ENCODE results near the gene SPSB2.
A peak's percentile ranks its signal among the peaks of the same experiment; 100 is the strongest.

SPSB2 gene

GRCh38 chr12:6830999-6831398, 42.1 kb downstream of the SPSB2 start:
- peak overlapping the region; percentile 77 for H3K4me2 ChIP-seq (ENCODE audit: low read depth, low read length, poor library complexity, severe bottlenecking)
- peaks cover 21% of the 10 kb centered on the region for H3K4me1 ChIP-seq (ENCODE audit: insufficient read depth, low read length, poor library complexity, severe bottlenecking)
- TF ChIP-seq EZH2phosphoT487 (IDR thresholded peaks at IDR 0.05; ENCODE audit: borderline replicate concordance), result no peak
- TF ChIP-seq, protein P1, sequence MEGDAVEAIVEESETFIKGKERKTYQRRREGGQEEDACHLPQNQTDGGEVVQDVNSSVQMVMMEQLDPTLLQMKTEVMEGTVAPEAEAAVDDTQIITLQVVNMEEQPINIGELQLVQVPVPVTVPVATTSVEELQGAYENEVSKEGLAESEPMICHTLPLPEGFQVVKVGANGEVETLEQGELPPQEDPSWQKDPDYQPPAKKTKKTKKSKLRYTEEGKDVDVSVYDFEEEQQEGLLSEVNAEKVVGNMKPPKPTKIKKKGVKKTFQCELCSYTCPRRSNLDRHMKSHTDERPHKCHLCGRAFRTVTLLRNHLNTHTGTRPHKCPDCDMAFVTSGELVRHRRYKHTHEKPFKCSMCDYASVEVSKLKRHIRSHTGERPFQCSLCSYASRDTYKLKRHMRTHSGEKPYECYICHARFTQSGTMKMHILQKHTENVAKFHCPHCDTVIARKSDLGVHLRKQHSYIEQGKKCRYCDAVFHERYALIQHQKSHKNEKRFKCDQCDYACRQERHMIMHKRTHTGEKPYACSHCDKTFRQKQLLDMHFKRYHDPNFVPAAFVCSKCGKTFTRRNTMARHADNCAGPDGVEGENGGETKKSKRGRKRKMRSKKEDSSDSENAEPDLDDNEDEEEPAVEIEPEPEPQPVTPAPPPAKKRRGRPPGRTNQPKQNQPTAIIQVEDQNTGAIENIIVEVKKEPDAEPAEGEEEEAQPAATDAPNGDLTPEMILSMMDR (conservative IDR thresholded peaks at IDR 0.05; ENCODE audit: low read length), result no peak
- no peaks in the 10 kb centered on the region for H3F3A ChIP-seq (ENCODE audit: low read depth)
- H3K79me2 ChIP-seq (ENCODE audit: insufficient read depth, low read length), result peaks cover 25% of the 10 kb centered on the region; the same call in 1 of the 2 replicates
- H4K20me1 ChIP-seq (ENCODE audit: insufficient read depth, low read length, poor library complexity, severe bottlenecking), result no peaks in the 10 kb centered on the region
- H3K4me3 ChIP-seq (ENCODE audit: low read length, poor library complexity, severe bottlenecking), result no peak overlapping the region
- peaks cover 11% of the 10 kb centered on the region; the same call in 1 of the 2 replicates for H3K36me3 ChIP-seq (ENCODE audit: insufficient read depth, low read length)
- H3K9ac ChIP-seq (ENCODE audit: low read depth, low read length, poor library complexity, severe bottlenecking), result peak overlapping the region; percentile 89
- H2AFZ ChIP-seq (ENCODE audit: low read length), result no peak overlapping the region
- H3K27me3 ChIP-seq (ENCODE audit: insufficient read depth, low read length, poor library complexity, severe bottlenecking), result no peaks in the 10 kb centered on the region
- no peaks in the 10 kb centered on the region for H3K9me3 ChIP-seq (ENCODE audit: insufficient read depth, low read depth, low read length)
- H3K9me2 ChIP-seq (replicated peaks; ENCODE audit: low read depth, low read length), result no peaks in the 10 kb centered on the region

DNA sequence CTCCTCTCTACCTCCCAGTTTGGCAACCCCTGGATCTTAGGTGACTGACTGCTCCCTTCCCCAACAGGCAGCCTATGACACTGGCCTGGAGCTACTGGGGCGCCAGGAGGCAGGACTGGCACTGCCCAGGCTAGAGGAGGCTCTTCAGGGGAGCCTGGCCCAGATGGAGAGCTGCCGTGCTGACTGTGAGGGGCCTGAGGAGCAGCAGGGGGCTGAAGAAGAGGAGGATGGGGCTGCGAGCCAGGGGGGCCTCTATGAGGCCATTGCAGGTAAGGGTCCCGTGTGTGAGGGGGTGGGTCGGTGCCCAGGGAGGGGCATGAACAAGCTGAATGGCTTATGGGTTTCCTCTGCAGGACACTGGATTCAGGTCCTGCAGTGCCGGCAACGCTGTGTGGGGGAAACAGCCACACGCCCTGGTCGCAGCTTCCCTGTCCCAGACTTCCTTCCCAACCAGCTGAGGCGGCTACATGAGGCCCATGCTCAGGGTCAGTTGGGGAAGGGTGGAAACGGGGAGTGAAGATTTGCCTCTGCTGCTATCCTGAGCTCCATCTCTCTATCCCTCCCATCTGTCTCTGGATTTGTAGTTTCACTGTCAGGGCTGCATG, 42.7 kb downstream of the SPSB2 start:
- Histone ChIP-seq H3K4me2 (ENCODE audit: low read depth, low read length, poor library complexity, severe bottlenecking) (peak overlapping the region; percentile 77), H3K4me1 (ENCODE audit: insufficient read depth, low read length, poor library complexity, severe bottlenecking) (peaks cover 21% of the 10 kb centered on the region), H2AFZ (ENCODE audit: low read length) (no peak overlapping the region), H3K9me3 (ENCODE audit: insufficient read depth, low read depth, low read length) (no peaks in the 10 kb centered on the region), H4K20me1 (ENCODE audit: insufficient read depth, low read length, poor library complexity, severe bottlenecking) (no peaks in the 10 kb centered on the region), H3K9ac (ENCODE audit: low read depth, low read length, poor library complexity, severe bottlenecking) (peak overlapping the region; percentile 89), H3K36me3 (ENCODE audit: insufficient read depth, low read length) (peaks cover 11% of the 10 kb centered on the region; the same call in 1 of the 2 replicates), H3K27me3 (ENCODE audit: insufficient read depth, low read length, poor library complexity, severe bottlenecking) (no peaks in the 10 kb centered on the region), H3K9me2 (replicated peaks; ENCODE audit: low read depth, low read length) (no peaks in the 10 kb centered on the region), H3F3A (ENCODE audit: low read depth) (no peaks in the 10 kb centered on the region), H3K4me3 (ENCODE audit: low read length, poor library complexity, severe bottlenecking) (peak overlapping the region; percentile 77), H3K79me2 (ENCODE audit: insufficient read depth, low read length) (peaks cover 25% of the 10 kb centered on the region; the same call in 1 of the 2 replicates)
- TF ChIP-seq EZH2phosphoT487 (IDR thresholded peaks at IDR 0.05; ENCODE audit: borderline replicate concordance), result no peak
- TF ChIP-seq, protein P1 (conservative IDR thresholded peaks at IDR 0.05; ENCODE audit: low read length), result no peak

- Histone ChIP-seq H3K36me3 (ENCODE audit: insufficient read depth, low read length) (peaks cover 11% of the 10 kb centered on the region; the same call in 1 of the 2 replicates), H3K9me2 (replicated peaks; ENCODE audit: low read depth, low read length) (no peaks in the 10 kb centered on the region), H3K9me3 (ENCODE audit: insufficient read depth, low read depth, low read length) (no peaks in the 10 kb centered on the region), H4K20me1 (ENCODE audit: insufficient read depth, low read length, poor library complexity, severe bottlenecking) (no peaks in the 10 kb centered on the region), H3K79me2 (ENCODE audit: insufficient read depth, low read length) (peaks cover 25% of the 10 kb centered on the region; the same call in 1 of the 2 replicates), H3K4me1 (ENCODE audit: insufficient read depth, low read length, poor library complexity, severe bottlenecking) (peaks cover 21% of the 10 kb centered on the region), H3K27me3 (ENCODE audit: insufficient read depth, low read length, poor library complexity, severe bottlenecking) (no peaks in the 10 kb centered on the region), H3K4me3 (ENCODE audit: low read length, poor library complexity, severe bottlenecking) (peak overlapping the region; percentile 77), H2AFZ (ENCODE audit: low read length) (peak overlapping the region; percentile 62; the same call in 1 of the 2 replicates), H3K9ac (ENCODE audit: low read depth, low read length, poor library complexity, severe bottlenecking) (peak overlapping the region; percentile 89), H3K4me2 (ENCODE audit: low read depth, low read length, poor library complexity, severe bottlenecking) (peak overlapping the region; percentile 77), H3F3A (ENCODE audit: low read depth) (no peaks in the 10 kb centered on the region)
- TF ChIP-seq, protein P1 (conservative IDR thresholded peaks at IDR 0.05; ENCODE audit: low read length), result peak; percentile 43
- TF ChIP-seq EZH2phosphoT487 (IDR thresholded peaks at IDR 0.05; ENCODE audit: borderline replicate concordance), result no peak
These were observed 43.4 kb downstream of the SPSB2 start for GRCh38 chr12:6829536-6830220.
